Activated CD4-positive, CD25-positive, alpha-beta regulatory T cell treated with anti-CD3 and anti-CD28 coated beads, Interleukin-2, amount 50 U/mL, for 24 hours (primary cell): Measurements from ENCODE around the gene ADAMTS12.

Experiments
- ATAC-seq, 2 donors: fragments of 150-1000 bp; cut with Tn5 transposase; one replicate each; pipeline ENCODE4 v1.10.0; 2021; ENCODE audit warnings: mild to moderate bottlenecking in 1 of 2, moderate library complexity in 1 of 2

ADAMTS12 gene

GRCh38 chr5:33702867-33703266 is 188.9 kb downstream of the ADAMTS12 start:
- ATAC-seq: no peak

DNA sequence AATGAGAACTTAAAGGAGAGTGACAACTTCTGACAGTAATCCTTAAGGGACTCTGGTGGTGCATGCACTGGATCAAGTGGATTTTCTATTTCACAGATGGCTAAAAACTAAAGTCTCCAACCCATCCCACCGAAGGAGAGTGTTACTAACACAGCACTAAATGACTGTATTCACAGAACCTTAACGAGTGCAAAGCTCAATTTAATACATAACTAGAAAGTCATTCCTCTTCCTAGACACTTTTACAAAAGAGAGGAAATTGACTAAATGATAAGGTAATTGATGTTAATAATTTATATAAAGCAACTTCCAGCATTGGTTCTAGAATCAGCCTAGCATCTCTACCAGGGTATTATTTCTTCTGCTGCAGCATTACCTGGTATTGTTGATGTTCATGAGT is 189.8 kb downstream of the ADAMTS12 start:
- no peak for ATAC-seq

DNA sequence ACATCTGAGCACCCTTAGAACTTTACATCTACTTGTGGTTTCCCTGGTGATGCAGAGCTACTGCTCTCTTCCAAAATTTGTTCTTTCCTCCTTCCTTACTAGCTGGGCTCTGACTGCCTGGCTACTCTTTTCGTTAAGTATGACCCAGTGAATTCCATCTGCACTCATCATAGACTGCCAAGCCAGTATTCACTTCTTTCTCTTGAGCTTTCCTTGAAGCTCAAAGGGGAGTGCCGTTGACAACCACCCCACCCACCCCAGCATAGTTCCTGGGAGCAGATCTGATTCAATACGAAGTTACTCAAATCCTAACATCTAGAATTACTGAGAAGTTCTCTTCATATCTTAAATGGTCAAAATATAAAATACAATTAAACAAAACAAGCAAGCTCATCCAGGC is 190.5 kb downstream of the ADAMTS12 start:
- no peak for ATAC-seq

GRCh38 chr5:33696411-33696810 is 195.4 kb downstream of the ADAMTS12 start:
- no peak for ATAC-seq

GRCh38 chr5:33692980-33693379 is 198.8 kb downstream of the ADAMTS12 start:
- no peak for ATAC-seq

DNA sequence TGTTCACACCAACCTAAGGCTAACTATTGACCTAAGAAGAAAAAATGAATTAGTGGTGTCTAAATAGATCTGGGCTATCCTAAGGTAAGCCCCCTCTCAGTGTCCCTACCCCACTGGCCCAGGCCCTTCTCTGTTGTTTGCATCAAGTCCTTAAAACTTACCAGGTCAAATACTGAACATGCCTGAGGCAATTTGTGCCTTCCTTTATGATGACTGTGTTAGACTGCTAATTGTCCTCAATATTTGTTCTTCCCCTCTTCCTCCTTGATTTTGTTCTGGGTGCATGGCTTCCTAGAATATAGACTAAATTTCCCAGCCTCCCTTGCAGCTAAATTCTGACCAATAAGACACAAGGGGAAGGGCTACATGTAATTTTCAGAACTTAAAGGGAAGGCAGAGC is 199.9 kb downstream of the ADAMTS12 start:
- no peak for ATAC-seq

DNA sequence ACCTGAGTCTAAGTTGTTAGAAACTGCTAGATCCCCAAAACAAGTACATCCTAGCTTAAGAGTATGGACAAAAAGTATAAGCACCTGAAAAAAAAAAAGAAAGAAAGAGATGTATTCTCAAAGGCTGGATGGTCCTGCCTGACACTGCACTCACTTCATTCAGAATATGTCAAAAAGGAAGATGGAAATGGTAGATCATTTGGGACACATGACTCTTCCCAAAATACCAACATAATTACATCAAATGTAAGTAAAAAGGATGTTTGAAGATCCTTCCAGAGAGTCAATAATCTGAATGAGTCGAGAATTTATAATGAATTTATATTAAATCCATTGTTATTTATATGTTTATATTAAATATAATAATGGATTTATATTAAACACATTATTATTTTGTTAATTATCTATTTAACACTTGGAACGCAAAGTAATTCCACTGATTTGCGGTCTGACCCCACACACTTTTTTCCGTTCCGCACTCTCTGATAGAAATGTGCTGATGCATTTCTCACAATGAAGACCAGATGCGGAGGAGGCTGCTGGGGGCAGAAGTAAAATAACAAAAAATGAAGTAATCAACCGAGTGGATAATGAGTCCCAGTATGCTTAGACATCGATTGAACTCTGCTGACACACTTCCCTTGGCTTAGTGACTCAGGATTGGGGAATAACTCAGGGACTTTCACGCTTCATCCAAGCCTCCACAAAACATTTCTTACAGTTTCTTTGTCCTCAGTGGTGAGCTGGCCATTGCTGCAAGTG is 201.2 kb downstream of the ADAMTS12 start:
- no peak for ATAC-seq

DNA sequence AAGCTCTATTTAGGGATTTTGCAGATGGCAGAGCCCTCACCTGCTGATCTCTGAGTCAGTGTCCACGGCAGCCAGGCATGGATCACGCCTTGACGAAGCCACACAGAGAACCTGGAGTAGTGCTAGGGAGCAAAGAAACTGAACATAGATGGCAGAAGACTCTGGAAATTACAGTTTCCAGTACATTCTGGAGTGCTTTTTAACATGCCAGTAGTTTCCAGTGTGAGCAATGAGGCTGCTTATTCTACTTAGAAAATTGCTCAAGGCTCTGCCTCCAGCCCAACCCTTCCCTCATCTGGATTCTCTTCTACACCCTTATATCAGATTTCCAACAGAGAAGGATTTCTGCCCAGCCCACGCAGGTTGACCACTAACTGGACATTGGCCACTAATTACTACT is 203.3 kb downstream of the ADAMTS12 start:
- ATAC-seq: no peak

DNA sequence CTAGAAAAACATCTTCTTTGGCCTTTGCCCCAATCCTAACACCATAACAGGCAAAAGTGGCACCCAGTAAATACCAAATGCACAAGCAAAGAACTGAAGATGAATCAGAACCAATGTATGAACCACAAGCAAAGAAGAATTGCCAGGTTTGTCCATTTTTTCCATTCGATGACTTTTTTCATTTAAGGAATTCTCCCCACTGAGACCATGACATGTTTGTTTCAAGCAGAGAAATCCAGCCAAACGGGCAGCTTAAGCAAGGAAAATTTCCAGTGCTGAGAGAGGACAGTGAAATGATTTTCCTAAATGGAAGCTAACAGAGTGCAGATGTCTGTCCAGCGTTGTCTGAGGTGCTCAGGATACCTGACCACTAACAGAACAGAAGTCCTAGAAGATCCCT is 203.7 kb downstream of the ADAMTS12 start:
- ATAC-seq: no peak

DNA sequence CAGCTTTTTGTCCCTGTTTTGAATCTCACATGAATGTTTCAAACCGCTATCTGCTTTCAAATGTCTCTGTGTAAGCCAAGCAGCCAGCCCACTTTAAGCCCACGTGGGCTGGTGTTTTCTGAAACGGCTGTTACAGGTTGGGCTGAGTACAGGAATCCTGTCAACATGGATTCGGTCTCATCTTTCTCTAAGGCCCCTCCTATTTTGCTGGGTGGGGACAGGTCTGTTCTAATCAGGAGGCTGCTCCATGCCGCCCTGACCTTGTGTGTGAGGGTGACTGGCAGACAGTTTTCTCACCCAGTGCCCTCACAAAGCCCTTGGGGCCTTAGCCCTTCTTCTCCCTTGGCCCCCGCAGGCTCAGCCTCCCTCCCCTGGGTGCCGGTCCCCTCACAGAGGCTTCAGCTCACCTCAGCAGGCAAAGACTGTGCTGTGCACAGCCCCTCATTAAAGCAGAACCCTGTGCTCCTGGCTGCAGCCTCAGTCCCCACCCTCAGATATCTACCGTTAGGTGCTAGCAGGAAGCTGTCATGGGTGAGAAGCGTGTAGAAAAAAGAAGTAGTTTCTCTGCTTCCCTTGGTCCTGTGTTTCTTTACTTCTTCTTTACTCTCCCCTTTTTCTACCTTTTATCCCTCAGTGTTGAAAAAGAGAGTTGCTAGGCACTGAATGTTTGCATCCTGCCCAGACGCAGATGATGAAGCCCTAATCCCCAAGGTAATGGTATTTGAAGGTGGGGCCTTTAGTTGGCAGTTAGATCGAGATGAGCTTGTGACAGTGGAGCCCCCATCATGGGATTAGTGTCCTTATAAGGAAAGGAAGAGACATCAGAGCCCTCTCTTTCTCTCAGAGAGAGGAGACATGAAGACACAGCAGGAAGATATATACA is 205.7 kb downstream of the ADAMTS12 start:
- ATAC-seq: no peak

DNA sequence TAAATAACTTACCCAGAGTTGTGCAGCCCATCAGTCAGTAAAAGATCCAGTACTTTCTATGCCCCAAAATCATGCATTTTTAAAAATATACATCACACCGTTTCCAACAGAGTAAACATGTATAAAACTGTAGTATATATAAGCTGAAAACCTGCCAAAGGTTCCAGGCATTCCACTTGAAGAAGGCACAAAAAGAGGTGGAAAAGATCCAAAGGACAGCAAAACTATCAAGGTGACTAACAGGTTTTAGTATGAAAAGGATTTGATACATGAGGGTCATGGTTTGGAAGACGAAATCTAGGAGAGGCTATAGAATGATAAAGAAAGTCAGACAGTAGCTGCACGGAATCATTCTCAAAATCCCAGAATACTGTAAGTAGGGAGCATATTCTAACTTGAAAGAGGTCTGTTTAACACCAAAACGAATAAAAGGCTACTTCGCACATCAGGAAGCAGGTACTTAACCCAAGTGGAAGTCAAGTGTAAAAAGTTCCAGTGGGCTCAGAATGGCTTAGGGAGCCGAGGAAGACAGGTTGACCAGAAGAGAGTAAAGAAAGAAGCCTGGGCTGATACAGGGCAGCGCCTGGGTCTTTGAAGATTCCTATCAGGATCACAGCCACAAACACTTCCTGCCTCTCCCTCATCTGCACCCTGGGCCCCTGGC is 207.2 kb downstream of the ADAMTS12 start:
- no peak for ATAC-seq

- ATAC-seq: no peak
Measured at GRCh38 chr5:33679791-33680190, 212.0 kb downstream of the ADAMTS12 start.

- ATAC-seq: no peak
Measured at GRCh38 chr5:33675958-33676464, 215.8 kb downstream of the ADAMTS12 start.

DNA sequence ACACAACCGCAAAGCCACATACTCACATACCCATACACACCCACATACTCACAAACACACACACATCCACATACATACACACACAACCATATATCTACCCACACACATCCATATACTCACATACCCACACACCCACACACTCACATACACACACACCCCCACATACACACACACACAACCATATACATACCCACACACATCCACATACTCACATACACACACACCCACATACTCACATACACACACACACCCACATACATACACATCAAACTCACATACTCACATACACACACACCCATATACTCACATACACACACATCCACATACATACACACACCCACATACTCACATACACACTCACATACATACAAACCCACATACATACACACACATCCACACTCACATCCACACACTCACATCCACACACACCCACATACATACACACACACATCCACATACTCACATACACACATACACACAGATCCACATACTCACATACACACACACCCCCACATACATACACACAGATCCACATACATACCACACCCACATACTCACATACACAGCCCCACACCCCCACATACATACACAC is 220.0 kb downstream of the ADAMTS12 start:
- no peak for ATAC-seq

GRCh38 chr5:33662722-33663427 is 228.9 kb downstream of the ADAMTS12 start:
- no peak for ATAC-seq

GRCh38 chr5:33659526-33660169 is 232.1 kb downstream of the ADAMTS12 start:
- no peak for ATAC-seq

- no peak for ATAC-seq
Measured at GRCh38 chr5:33657804-33658440, 233.9 kb downstream of the ADAMTS12 start.

- no peak for ATAC-seq
Measured at GRCh38 chr5:33657176-33657575, 234.6 kb downstream of the ADAMTS12 start.

- ATAC-seq: no peak
Measured at GRCh38 chr5:33650911-33651310, 240.9 kb downstream of the ADAMTS12 start.

- no peak for ATAC-seq
Measured at GRCh38 chr5:33649549-33650482, 242.0 kb downstream of the ADAMTS12 start.
